Adrenal gland (tissue), 5 donors: ENCODE measurements around the gene DSCAML1.

Experiments
- POLR2A ChIP-seq, 2 donors: fragments of 450-650 bp; IDR thresholded peaks; one replicate each; pipeline ENCODE4 v1.6.1; 2017; ENCODE audit warnings: antibody characterized with exemption in 2 of 2, mild to moderate bottlenecking in 2 of 2, moderate library complexity in 1 of 2
- TF ChIP-seq, protein P1 (sequence below), 6 experiments: fragments of 450-650 bp in 4 of 6; fragments of 200-600 bp in 2 of 6; sonication (generic) in 1 of 6; IDR thresholded peaks; 1 replicate in 5 of 6; 2 replicates in 1 of 6; pipeline versions ENCODE4 v1.5.1 to v1.8.0; 2016 to 2021; ENCODE audit warnings: antibody characterized with exemption in 6 of 6, mild to moderate bottlenecking in 2 of 6, moderate library complexity in 1 of 6
- donor health status: DM: no; HTN: no; CAD: no.

DNA sequence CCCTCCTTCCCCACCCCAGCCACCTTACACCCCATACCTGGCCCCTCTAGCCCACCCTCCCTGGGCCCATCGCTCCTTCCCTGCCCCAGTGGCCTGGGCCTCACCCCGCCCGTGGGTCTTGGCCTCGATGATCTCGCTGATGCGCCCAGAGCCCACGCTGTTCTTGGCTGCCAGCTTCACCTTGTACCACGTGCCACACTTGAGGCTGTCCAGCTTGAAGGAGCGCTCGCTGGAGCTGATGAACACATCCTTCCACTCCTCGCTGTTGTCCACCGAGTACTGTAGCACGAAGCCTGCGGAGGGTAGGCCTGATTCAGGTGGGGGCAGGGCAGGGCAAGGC is 359.3 kb downstream of the DSCAML1 start:
- TF ChIP-seq, protein P1, sequence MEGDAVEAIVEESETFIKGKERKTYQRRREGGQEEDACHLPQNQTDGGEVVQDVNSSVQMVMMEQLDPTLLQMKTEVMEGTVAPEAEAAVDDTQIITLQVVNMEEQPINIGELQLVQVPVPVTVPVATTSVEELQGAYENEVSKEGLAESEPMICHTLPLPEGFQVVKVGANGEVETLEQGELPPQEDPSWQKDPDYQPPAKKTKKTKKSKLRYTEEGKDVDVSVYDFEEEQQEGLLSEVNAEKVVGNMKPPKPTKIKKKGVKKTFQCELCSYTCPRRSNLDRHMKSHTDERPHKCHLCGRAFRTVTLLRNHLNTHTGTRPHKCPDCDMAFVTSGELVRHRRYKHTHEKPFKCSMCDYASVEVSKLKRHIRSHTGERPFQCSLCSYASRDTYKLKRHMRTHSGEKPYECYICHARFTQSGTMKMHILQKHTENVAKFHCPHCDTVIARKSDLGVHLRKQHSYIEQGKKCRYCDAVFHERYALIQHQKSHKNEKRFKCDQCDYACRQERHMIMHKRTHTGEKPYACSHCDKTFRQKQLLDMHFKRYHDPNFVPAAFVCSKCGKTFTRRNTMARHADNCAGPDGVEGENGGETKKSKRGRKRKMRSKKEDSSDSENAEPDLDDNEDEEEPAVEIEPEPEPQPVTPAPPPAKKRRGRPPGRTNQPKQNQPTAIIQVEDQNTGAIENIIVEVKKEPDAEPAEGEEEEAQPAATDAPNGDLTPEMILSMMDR (IDR thresholded peaks at IDR 0.05), result no peak
- no peak for TF ChIP-seq POLR2A (IDR thresholded peaks at IDR 0.05)
